Lung microvascular endothelial cell (primary cell): ENCODE measurements around the gene AURKB. TPM values are rescaled to one million over a fixed set of nuclear protein-coding genes. Genes with fewer than 3 reads are reported as not detected.
"Not testable (repeated sequence)": the region's sequence is repeated elsewhere in the genome, so short reads cannot be mapped to it uniquely, and the experiment has no call there.

Source experiments
- DNase-seq, 2 donors: peaks; one replicate each; pipeline versions ENCODE4 v3.0.0 to v3.0.0-alpha.2; 2010; ENCODE audit warnings: low read depth in 2 of 2
- total RNA-seq: library from RNA; depleted of rRNA; stranded (reverse); fragments of >200 nt; gene quantifications from 2 replicates; pipeline ENCODE4 v1.2.1, GENCODE V29; 2014

AURKB gene
- total RNA-seq, 1 donor from 2014 or later, result 4.4 TPM

- DNase-seq, result peak; percentile 42 to 45
Observed at GRCh38 chr17:8189041-8189710, 21.2 kb downstream of the AURKB start.

GRCh38 chr17:8188263-8188839 is 22.0 kb downstream of the AURKB start:
- DNase-seq, result no peak

- DNase-seq, result peak; percentile 97 to 98
Observed at GRCh38 chr17:8187517-8188262, 22.7 kb downstream of the AURKB start.

GRCh38 chr17:8186787-8187516 is 23.4 kb downstream of the AURKB start:
- peak; percentile 95 to 96 for DNase-seq

GRCh38 chr17:8186446-8186786 is 24.0 kb downstream of the AURKB start:
- no peak for DNase-seq

- peak; percentile 80 to 86 for DNase-seq
Observed at GRCh38 chr17:8185582-8186445, 24.6 kb downstream of the AURKB start.

DNA sequence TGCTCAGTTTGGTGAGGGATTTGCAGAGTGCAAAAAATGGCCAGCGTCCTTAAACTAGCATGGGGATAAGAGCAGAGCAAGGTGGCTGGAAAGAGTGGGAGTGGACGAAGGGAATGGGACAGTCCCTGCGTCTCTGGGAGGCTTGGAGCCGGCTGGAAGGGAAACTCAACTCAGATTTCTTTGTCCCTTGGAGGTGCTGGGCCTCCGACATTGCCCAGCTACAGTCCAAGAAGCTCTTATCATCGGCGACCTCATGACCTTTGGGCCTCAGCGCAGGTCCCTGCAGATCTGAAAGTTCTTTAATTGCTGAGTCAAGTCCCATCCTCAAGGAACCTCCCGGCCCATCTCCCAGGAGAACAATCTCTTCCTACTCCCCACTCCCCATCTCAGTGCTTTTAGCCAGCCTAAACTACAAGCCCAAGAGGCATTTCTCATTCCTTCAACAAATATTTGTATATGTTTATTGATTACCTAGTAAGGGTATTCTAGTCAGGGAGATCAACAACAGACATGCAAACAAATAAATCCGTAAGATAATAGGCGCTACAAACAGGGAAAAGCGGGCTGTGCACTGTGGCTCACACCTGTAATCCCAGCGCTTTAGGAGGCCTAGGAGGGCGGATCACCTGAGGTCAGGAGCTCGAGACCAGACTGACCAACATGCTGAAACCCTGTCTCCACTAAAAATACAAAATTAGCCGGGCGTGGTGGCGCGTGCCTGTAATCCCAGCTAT is 33.2 kb downstream of the AURKB start:
- no peak for DNase-seq

DNA sequence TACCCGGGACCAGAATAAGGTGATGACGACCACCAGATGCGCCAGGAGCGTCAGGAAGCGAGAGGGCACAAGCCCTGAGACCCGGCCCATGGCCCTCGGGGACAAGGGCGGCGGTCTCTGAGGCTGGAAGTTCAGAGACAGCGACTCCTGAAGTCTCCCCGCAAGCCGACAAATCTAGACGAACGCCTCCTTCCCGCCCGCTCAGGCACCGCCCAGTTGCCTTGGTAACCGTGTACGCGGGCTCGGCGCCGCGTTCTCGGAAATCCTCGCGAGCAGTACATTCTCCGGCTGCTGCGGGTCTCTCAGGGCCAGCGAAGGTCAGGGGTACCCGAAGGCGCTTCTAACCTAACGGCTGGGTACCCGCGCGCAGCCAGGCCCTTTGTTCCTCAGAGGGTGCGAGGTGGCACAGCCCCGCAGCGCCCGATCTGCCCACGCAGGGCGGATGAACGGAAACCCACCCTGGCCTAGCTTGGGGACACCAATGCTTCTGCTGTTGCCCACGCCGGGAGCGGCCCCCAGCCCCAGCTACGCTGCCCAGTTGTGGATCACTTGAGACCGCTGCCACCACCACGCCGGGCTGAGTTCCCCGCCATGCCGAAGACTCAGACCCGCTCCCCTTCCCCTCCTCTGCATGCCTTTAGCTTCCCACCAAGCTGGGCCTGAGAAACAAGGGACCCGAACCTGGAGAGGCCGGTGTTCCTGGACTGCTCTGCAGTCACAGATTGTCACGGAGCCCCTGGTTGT is 34.0 kb downstream of the AURKB start, which contains the start of gene TMEM107:
Gene TMEM107, minus strand, starts transcription at position 184 of the 744 bp plus-strand sequence. Its CDS starts 94 bp downstream, at position 90.
- peak; percentile 71 to 81 for DNase-seq

GRCh38 chr17:8175795-8176196 is 34.6 kb downstream of the AURKB start:
- DNase-seq, result no peak

DNA sequence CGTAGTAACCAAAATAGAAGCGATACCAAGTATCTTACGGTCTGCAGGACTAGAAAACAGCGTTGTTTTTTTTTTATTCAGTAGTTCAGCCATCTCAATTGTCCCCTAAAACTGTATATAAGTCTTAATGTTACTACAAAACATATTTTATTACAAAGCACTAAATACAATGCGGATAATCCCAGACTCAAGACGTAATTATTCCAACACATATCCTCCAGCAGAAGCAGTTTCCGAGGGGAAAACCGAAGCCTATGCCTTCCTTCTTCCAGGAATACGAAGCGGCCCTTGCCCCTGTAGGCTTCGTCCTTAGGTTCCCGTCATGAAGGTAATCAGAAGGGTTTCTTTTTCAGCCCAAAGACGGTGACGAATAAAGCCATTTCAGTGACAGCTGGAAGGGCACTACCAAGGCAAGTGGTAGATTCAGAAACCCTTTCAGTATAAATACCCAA is 36.5 kb downstream of the AURKB start:
- no peak for DNase-seq

DNA sequence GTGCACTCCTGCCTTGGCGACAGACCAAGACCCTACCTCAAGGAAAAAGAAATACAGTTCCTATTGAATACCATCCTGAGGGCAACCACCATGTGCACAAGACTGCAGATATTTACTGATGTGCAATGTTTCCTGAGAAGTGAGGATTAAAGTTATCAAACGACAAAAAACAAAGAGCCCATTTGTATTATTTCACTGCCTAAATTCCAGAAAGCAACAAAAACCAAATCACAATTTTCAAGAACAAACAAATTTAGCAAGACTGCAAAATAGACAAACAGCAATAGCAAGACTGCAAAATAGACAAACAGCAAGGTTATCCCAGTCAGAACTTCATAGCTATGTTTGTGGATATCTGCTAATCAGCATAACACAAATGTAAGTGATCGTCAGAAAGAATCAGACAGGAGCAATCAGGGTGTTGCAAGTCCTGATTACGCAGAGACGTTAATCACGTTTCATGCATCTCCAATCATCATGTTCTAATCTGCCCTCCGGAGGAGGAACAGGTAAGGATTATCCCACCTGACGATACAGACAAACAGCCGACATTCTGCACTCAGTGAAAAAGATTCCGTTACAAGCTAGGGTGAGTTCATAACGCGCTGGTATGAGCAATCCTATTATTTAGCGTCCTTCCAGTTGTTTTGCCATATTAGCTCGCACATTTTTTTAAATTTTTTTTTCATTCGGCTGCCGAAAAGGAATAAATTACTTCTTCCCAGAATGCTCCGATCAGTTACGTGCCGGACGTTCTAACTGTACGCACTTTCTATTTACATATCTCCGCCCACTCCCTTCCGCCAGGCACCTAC is 37.1 kb downstream of the AURKB start:
- peak; percentile 94 to 97 for DNase-seq

DNA sequence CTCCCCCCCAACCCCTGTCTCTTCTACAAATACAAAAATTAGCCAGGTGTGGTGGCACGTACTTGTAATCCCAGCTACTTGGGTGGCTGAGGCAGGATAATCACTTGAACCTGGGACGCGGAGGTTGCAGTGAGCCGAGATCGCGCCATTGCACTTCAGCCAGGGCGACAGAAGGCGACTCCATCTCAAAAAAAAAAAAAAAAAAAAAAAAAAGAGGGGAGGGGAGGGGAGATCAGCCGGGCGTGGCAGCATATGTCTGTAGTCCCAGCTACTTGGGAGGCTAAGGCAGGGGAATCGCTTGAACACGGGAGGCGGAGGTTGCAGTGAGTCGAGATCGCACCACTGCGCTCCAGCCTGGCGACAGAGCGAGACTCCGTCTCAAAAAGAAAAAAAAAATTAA is 40.2 kb downstream of the AURKB start:
- DNase-seq, result not testable (repeated sequence)

DNA sequence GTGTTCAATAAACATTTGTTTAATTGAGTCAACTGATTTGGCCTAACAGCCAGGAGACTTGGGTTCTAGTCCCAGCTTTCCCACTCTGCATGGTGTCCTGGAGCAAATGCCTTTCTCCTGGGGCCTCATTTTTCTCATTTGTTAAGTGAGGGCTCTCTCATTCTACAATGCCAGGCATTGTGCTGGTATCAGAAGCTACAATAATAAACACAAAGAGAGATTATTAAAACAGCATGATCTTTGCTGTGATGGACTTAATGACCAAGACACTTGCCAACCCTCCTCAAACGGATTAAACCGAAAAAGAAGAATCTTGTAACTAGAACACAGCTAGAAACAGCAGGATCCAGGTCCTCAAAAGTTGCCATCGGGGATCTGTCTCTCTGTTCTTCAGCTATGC is 42.8 kb downstream of the AURKB start:
- DNase-seq, result no peak

GRCh38 chr17:8166731-8167130 is 43.6 kb downstream of the AURKB start:
- no peak for DNase-seq

GRCh38 chr17:8164815-8165131 is 45.6 kb downstream of the AURKB start:
- DNase-seq, result no peak

DNA sequence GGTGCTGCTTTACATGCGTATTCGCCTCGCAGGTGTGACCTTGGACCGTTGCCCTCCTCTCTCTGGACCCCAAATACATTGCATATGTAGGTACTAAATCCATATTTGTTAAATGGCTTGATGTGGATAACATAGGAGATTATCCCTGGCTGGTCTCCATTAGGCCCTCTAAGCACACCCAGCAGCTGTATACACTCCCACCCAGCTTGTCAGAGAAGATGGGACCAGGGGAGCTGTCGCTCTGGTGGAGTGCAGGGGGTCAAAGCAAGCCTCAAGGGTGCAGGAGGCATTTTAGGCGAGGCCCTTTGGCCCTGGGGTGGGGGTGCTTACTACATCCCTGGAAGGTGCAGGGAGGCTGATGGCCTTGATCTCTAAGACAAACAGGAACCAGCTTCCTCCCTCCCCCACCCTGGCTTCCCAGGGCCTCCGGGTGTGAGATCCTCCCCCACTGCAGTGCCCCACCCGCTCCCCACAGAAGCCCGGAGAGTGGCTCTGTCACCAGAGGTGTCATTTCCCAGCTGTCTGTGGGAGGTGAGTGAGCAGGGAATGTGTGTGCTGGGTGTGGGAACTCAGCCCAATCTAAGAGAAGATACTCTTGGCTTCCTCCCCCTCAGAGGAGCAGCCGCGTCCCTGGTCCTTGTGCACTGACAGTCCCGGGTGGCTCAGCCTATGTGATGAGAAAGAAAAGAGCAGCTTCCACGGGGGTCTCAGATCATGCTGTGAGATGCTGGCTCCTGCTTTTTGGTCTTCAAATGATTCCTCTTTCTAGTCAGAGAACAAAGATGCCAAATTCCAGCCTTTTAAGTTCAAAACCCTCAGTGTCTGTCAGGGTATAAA is 46.2 kb downstream of the AURKB start:
- no peak for DNase-seq

GRCh38 chr17:8162997-8163977 is 47.1 kb downstream of the AURKB start:
- no peak for DNase-seq
